ENCODE data around the gene FAM118A. TPM values are rescaled to one million over a fixed set of nuclear protein-coding genes. Genes with fewer than 3 reads are reported as not detected.

FAM118A gene
- total and polyA plus RNA-seq, 2 of the 8 experiments (the other 6 are each of a cell fraction or from before 2014, with no cell fraction given), result 8.5 to 18.6 TPM

DNA sequence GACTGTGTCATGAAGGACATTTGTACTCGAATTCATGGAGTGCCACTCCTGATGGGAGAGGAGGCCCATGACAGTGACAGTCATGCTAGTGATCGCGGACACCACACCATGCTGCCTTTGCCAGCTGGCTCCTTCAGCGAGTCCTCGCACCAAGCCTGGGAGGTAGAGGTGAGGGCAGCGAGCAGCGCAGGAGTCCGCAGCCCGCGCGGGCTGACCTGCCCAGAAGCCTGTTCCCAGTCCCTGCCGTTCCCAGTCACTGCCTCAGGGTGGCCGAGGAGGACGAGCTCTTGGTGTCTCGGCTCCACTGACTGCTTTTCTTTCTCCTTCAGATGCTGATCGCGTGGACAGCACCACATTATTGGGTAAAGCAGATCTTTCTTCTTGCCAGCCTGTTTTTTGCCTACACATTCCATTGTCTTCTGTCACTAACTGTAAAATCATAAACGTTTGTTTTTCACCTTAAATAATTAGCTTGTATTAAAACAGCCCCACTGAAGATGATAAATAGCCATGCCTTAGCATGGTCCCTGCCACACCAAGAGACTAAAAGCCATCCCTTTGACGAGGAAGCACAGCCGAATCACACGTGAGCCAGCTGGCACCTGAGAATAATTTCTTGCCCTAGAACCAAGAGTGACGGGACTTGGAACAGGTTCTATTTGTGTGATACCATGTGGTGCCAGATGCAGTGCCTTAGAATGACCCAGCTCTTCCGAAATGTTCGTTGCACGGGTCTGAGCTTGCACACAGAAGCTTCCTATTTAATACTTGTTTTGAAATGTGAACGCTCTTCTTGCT lies 25.5 kb downstream of the FAM118A start:
- no peaks in the 10 kb centered on the region for H3K79me2 ChIP-seq (ENCODE audit: control insufficient read depth in 1 of 2, insufficient read depth in 2 of 2, low read length in 2 of 2)
- no peak overlapping the region for H3K56ac ChIP-seq (replicated peaks; ENCODE audit: insufficient read length, low read depth, low read length)
- no peak overlapping the region for H3K27ac ChIP-seq (ENCODE audit: low read depth, low read length)
- H4K5ac ChIP-seq (ENCODE audit: insufficient read length, low read depth, low read length), result no peak overlapping the region
- no peak overlapping the region for H2AFZ ChIP-seq (ENCODE audit: low read length)
- H3K4ac ChIP-seq (replicated peaks; ENCODE audit: insufficient read length, low read depth, low read length), result no peak overlapping the region
- H3K14ac ChIP-seq (ENCODE audit: insufficient read length), result no peak overlapping the region
- FAIRE-seq (no peak), DNase-seq (ENCODE audit: low read depth in 1 of 2, low spot score in 2 of 2) (peak; percentile 31 to 52)
- peaks cover 0 to 13% (median under 1%) of the 10 kb centered on the region in 4 experiments; a peak in 5 of 8 replicates for H3K36me3 ChIP-seq (ENCODE audit: control insufficient read depth in 2 of 4, insufficient read depth in 4 of 4, low read length in 3 of 4)
- H2AK5ac ChIP-seq (ENCODE audit: low read depth, low read length), result no peak overlapping the region
- no peaks in the 10 kb centered on the region for H3K4me1 ChIP-seq (replicated peaks in 1 of 4; ENCODE audit: control insufficient read depth in 3 of 4, insufficient read depth in 4 of 4, low read length in 3 of 4)
- peaks cover 0 to 3% of the 10 kb centered on the region in 2 experiments for H4K20me1 ChIP-seq (replicated peaks in 1 of 2; ENCODE audit: control insufficient read depth in 1 of 2, insufficient read depth in 2 of 2, low read length in 2 of 2)
- H3K4me2 ChIP-seq (ENCODE audit: insufficient read depth in 1 of 2, low read depth in 2 of 2, low read length in 2 of 2), result no peak overlapping the region
- H3K9ac ChIP-seq (replicated peaks in 1 of 4; ENCODE audit: extremely low read depth in 1 of 4, low read depth in 3 of 4, low read length in 3 of 4), result no peak overlapping the region
- H2BK15ac ChIP-seq (ENCODE audit: low read length), result no peak overlapping the region
- no peak overlapping the region for H2BK120ac ChIP-seq (replicated peaks; ENCODE audit: low read depth, low read length)
- no peak overlapping the region for H3K23ac ChIP-seq (ENCODE audit: insufficient read length)
- no peak overlapping the region for H3K18ac ChIP-seq (ENCODE audit: extremely low read depth, low read length)
- H4K91ac ChIP-seq (replicated peaks; ENCODE audit: insufficient read length, low read length), result no peak overlapping the region
- H2BK12ac ChIP-seq (ENCODE audit: low read depth, low read length), result no peak overlapping the region
- ChIA-PET CTCF (ENCODE audit: partially characterized antibody) (interaction anchor here (0.6 to 3.6 kb wide), 21 partner anchors 11 to 267 kb away, joined by 3 to 19 read pairs (median 3); partner anchors contain the start of genes RIBC2 and SMC1B), POLR2A (ENCODE audit: partially characterized antibody) (interaction anchor here (0.6 kb wide), 1 partner anchor 11 kb away, joined by 3 read pairs; no protein-coding TSS in a partner anchor)
- H3K23me2 ChIP-seq (ENCODE audit: low read depth, low read length), result no peaks in the 10 kb centered on the region
- 0 out of 2 replicates have a peak overlapping the region, but pooled peaks have one; percentile 18 for H2BK5ac ChIP-seq (ENCODE audit: low read depth, low read length)
- 0 out of 2 replicates have a peak overlapping the region, but pooled peaks have one; percentile 80 for H4K8ac ChIP-seq (ENCODE audit: extremely low read depth, insufficient read depth, low read length)
- H3K79me1 ChIP-seq (ENCODE audit: low read depth, low read length), result no peaks in the 10 kb centered on the region
- whole genome bisulfite sequencing, 2 experiments (ENCODE audit: extremely low coverage in 1 of 2, insufficient coverage in 1 of 2, insufficient read length in 1 of 2, insufficient replicate concordance in 2 of 2, low coverage in 1 of 2, low lambda C conversion rate in 2 of 2, missing lambda C conversion rate in 1 of 2), result 79% methylated on average over 24 of the region's 26 CpGs; no CpG with 5 or more reads in 1 of the 2 experiments
- no peak for TF ChIP-seq YY1 (IDR thresholded peaks at IDR 0.05; ENCODE audit: low read depth, low read length)
- TF ChIP-seq RAD21 (IDR thresholded peaks at IDR 0.05 in 1 of 2, conservative IDR thresholded peaks at IDR 0.05 in 1 of 2; ENCODE audit: low read depth in 2 of 2, low read length in 2 of 2), result peak; percentile 46 to 55; a peak in 3 of 4 replicates
- TF ChIP-seq, protein P1, sequence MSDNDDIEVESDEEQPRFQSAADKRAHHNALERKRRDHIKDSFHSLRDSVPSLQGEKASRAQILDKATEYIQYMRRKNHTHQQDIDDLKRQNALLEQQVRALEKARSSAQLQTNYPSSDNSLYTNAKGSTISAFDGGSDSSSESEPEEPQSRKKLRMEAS (IDR thresholded peaks at IDR 0.05), result 0 out of 2 replicates have a peak, but pooled peaks have one; percentile 9
- TF ChIP-seq, protein P2, sequence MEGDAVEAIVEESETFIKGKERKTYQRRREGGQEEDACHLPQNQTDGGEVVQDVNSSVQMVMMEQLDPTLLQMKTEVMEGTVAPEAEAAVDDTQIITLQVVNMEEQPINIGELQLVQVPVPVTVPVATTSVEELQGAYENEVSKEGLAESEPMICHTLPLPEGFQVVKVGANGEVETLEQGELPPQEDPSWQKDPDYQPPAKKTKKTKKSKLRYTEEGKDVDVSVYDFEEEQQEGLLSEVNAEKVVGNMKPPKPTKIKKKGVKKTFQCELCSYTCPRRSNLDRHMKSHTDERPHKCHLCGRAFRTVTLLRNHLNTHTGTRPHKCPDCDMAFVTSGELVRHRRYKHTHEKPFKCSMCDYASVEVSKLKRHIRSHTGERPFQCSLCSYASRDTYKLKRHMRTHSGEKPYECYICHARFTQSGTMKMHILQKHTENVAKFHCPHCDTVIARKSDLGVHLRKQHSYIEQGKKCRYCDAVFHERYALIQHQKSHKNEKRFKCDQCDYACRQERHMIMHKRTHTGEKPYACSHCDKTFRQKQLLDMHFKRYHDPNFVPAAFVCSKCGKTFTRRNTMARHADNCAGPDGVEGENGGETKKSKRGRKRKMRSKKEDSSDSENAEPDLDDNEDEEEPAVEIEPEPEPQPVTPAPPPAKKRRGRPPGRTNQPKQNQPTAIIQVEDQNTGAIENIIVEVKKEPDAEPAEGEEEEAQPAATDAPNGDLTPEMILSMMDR (IDR thresholded peaks at IDR 0.05; ENCODE audit: control extremely low read depth in 1 of 3, insufficient read depth in 1 of 3, low read depth in 1 of 3, low read length in 3 of 3), result peak; percentile 50 to 58 (median 57)
- H3K4me3 ChIP-seq (ENCODE audit: extremely low read depth in 1 of 4, insufficient read depth in 2 of 4, low read depth in 3 of 4, low read length in 4 of 4), result no peak overlapping the region
- no peaks in the 10 kb centered on the region for H3K9me3 ChIP-seq (ENCODE audit: insufficient read depth in 2 of 2, low read depth in 1 of 2, low read length in 1 of 2)
- H2BK20ac ChIP-seq (ENCODE audit: low read length), result no peak overlapping the region
- H3K27me3 ChIP-seq (replicated peaks in 1 of 4; ENCODE audit: control insufficient read depth in 3 of 4, extremely low read depth in 1 of 4, insufficient read depth in 3 of 4, low read length in 3 of 4), result no peaks in the 10 kb centered on the region
